HCT116 (cell line): ENCODE measurements around the gene SCN1B. TPM values are rescaled to one million over a fixed set of nuclear protein-coding genes. Genes with fewer than 3 reads are reported as not detected.

ENCODE experiments used
- ATAC-seq: fragments of 200-7000 bp; cut with Tn5 transposase; 2 replicates; pipeline ENCODE4 v1.9.1; 2020; ENCODE audit warnings: mild to moderate bottlenecking, moderate library complexity
- BruUV-seq: library from RNA; stranded (reverse); fragments of 400-500 nt; replicated peaks from 2 replicates; lab custom pipeline; 2021; lab: Mats Ljungman, UMichigan
- CTCF ChIA-PET: fragments of 300-600 bp; sonication (Branson Sonifier 250); formaldehyde crosslinking; loops from one replicate; lab custom pipeline; 2021; ENCODE audit warnings: antibody characterized with exemption; lab: Charles Lee
- POLR2A ChIA-PET: fragments of 300-600, 350-600 bp; sonication (Branson Sonifier 250); formaldehyde crosslinking; loops from one replicate; lab custom pipeline; 2021; ENCODE audit warnings: antibody characterized with exemption; lab: Charles Lee
- RAD21 ChIA-PET, 2 experiments: fragments of 300-600 bp; sonication (Branson Sonifier 250); formaldehyde crosslinking; loops; one replicate each; lab custom pipeline; 2023; ENCODE audit warnings: low total read pairs in 2 of 2; ENCODE audit not compliant: uncharacterized antibody in 2 of 2, unreplicated experiment in 2 of 2, low non-redundant PET in 1 of 2; lab: Charles Lee
- DNase-seq: peaks from one replicate; pipeline ENCODE4 v3.0.0-alpha.2; 2010; ENCODE audit warnings: low read depth, low spot score
- H2AFZ ChIP-seq: fragments of 200-600 bp; shearing (Covaris generic), sonication (generic); 2 replicates; pipeline ENCODE4 v1.6.1; 2017; ENCODE audit warnings: low read depth, mixed run types, mixed read lengths, antibody characterized with exemption, low read length; ENCODE audit not compliant: poor library complexity, severe bottlenecking
- H3K27ac ChIP-seq: 2 replicates; pipeline ENCODE4 v1.5.1; 2012; ENCODE audit warnings: low read depth, low read length
- H3K27me3 ChIP-seq: fragments of 200-600 bp; sonication (generic); 2 replicates; pipeline ENCODE4 v1.6.1; 2016; ENCODE audit warnings: mixed run types, low read length, mixed read lengths; ENCODE audit not compliant: insufficient read depth
- H3K36me3 ChIP-seq, 2 experiments: fragments of 200-500 bp in 1 of 2; fragments of 200-600 bp in 1 of 2; sonication (Bioruptor generic) in 1 of 2; sonication (generic) in 1 of 2; 2 replicates each; pipeline versions ENCODE4 v1.5.1 to v1.6.1; 2014 to 2016; ENCODE audit warnings: low read length in 2 of 2, inconsistent platforms in 1 of 2, mixed read lengths in 1 of 2, mixed run types in 1 of 2; ENCODE audit not compliant: insufficient read depth in 2 of 2, control insufficient read depth in 1 of 2
- H3K4me1 ChIP-seq, 2 experiments: fragments of 200-600 bp in 1 of 2; sonication (generic) in 1 of 2; 2 replicates each; pipeline versions ENCODE4 v1.5.1 to v1.6.1; 2012 to 2017; ENCODE audit warnings: low read length in 2 of 2, inconsistent platforms in 1 of 2, mild to moderate bottlenecking in 1 of 2, mixed read lengths in 1 of 2, mixed run types in 1 of 2, moderate library complexity in 1 of 2; ENCODE audit not compliant: insufficient read depth in 2 of 2, control insufficient read depth in 1 of 2
- H3K4me2 ChIP-seq: fragments of 200-600 bp; sonication (generic); 2 replicates; pipeline ENCODE4 v1.6.1; 2017; ENCODE audit warnings: mixed run types, low read length, mixed read lengths
- H3K4me3 ChIP-seq, 2 experiments: fragments of 200-600 bp in 1 of 2; sonication (generic) in 1 of 2; replicated peaks in 1 of 2; 2 replicates each; pipeline ENCODE4 v1.5.1; 2011 to 2016; ENCODE audit warnings: low read length in 2 of 2, control low read depth in 1 of 2, low read depth in 1 of 2, mild to moderate bottlenecking in 1 of 2, mixed read lengths in 1 of 2, mixed run types in 1 of 2
- H3K79me2 ChIP-seq: fragments of 200-600 bp; sonication (generic); 2 replicates; pipeline ENCODE4 v1.6.1; 2017; ENCODE audit warnings: mild to moderate bottlenecking, mixed run types, low read length, moderate library complexity, mixed read lengths; ENCODE audit not compliant: insufficient read depth
- H3K9ac ChIP-seq: fragments of 200-600 bp; sonication (generic); 2 replicates; pipeline ENCODE4 v1.6.1; 2016; ENCODE audit warnings: low read length, mixed read lengths
- H3K9me2 ChIP-seq: fragments of 200-600 bp; sonication (generic), shearing (Covaris generic); 2 replicates; pipeline ENCODE4 v1.6.1; 2017; ENCODE audit warnings: mixed run types, mild to moderate bottlenecking, moderate library complexity; ENCODE audit not compliant: insufficient read depth
- H3K9me3 ChIP-seq, 2 experiments: fragments of 200-500 bp in 1 of 2; fragments of 200-600 bp in 1 of 2; sonication (Bioruptor generic) in 1 of 2; sonication (generic) in 1 of 2; 2 replicates each; pipeline ENCODE4 v1.6.1; 2014 to 2017; ENCODE audit warnings: low read length in 2 of 2, mixed read lengths in 2 of 2, inconsistent platforms in 1 of 2, low read depth in 1 of 2, mild to moderate bottlenecking in 1 of 2, mixed run types in 1 of 2, moderate library complexity in 1 of 2; ENCODE audit not compliant: control insufficient read depth in 1 of 2, insufficient read depth in 1 of 2
- H4K20me1 ChIP-seq: fragments of 200-600 bp; sonication (generic), shearing (Covaris generic); 2 replicates; pipeline ENCODE4 v1.6.1; 2017; ENCODE audit warnings: mixed run types, mild to moderate bottlenecking, moderate library complexity; ENCODE audit not compliant: insufficient read depth
- ATF3 ChIP-seq: IDR thresholded peaks from 2 replicates; pipeline ENCODE4 v1.6.1; 2012
- CBX3 ChIP-seq: IDR thresholded peaks from 2 replicates; pipeline ENCODE4 v1.6.1; 2012; ENCODE audit warnings: low read depth
- CEBPB ChIP-seq: IDR thresholded peaks from 2 replicates; pipeline ENCODE4 v1.6.1; 2012; ENCODE audit warnings: low read depth
- ELF1 ChIP-seq: IDR thresholded peaks from 2 replicates; pipeline ENCODE4 v1.6.1; 2012; ENCODE audit warnings: low read depth, borderline replicate concordance
- EZH2 ChIP-seq: fragments of 200-600 bp; sonication (generic); IDR thresholded peaks from 2 replicates; pipeline ENCODE4 v1.6.1; 2017; ENCODE audit warnings: antibody characterized with exemption, mixed run types
- EZH2phosphoT487 ChIP-seq: fragments of 200-600 bp; IDR thresholded peaks from 2 replicates; pipeline ENCODE4 v1.6.1; 2018; ENCODE audit warnings: antibody characterized with exemption, borderline replicate concordance
- FOSL1 ChIP-seq: IDR thresholded peaks from 2 replicates; pipeline ENCODE4 v1.6.1; 2012; ENCODE audit warnings: low read depth
- POLR2A ChIP-seq: IDR thresholded peaks from 2 replicates; pipeline ENCODE4 v1.7.0; 2011; ENCODE audit warnings: borderline replicate concordance; ENCODE audit not compliant: insufficient read depth, insufficient read length; ENCODE audit errors: extremely low read depth
- POLR2AphosphoS5 ChIP-seq: IDR thresholded peaks from 2 replicates; pipeline ENCODE4 v1.6.1; 2011; ENCODE audit warnings: mild to moderate bottlenecking, low read depth, low read length, moderate library complexity
- RAD21 ChIP-seq: IDR thresholded peaks from 2 replicates; pipeline ENCODE4 v1.6.1; 2012; ENCODE audit warnings: low read depth, mild to moderate bottlenecking
- SIN3A ChIP-seq: IDR thresholded peaks from 2 replicates; pipeline ENCODE4 v1.6.1; 2012; ENCODE audit warnings: low read depth
- SP1 ChIP-seq: IDR thresholded peaks from 2 replicates; pipeline ENCODE4 v1.6.1; 2012; ENCODE audit warnings: low read depth
- SRF ChIP-seq: IDR thresholded peaks from 2 replicates; pipeline ENCODE4 v1.6.1; 2012; ENCODE audit warnings: low read depth
- TCF7L2 ChIP-seq: IDR thresholded peaks from 2 replicates; pipeline ENCODE4 v1.7.0; 2011; ENCODE audit warnings: borderline replicate concordance, inconsistent platforms; ENCODE audit not compliant: insufficient read depth, insufficient read length; ENCODE audit errors: extremely low read depth
- YY1 ChIP-seq: IDR thresholded peaks from 2 replicates; pipeline ENCODE4 v1.6.1; 2011; ENCODE audit warnings: low read length, low read depth, moderate library complexity, mild to moderate bottlenecking; ENCODE audit not compliant: insufficient replicate concordance; ENCODE audit errors: extremely low read depth
- ZBTB33 ChIP-seq: IDR thresholded peaks from 2 replicates; pipeline ENCODE4 v1.6.1; 2011; ENCODE audit warnings: mild to moderate bottlenecking, low read length, moderate library complexity; ENCODE audit not compliant: insufficient replicate concordance; ENCODE audit errors: extremely low read depth
- ZFX ChIP-seq: fragments of 450-650 bp; IDR thresholded peaks from 2 replicates; pipeline ENCODE4 v1.6.1; 2017
- intact Hi-C: fragments of 100-400 bp; cut with micrococcal nuclease; formaldehyde crosslinking; loops from 2 replicates; pipeline ENCODE4 v1.10.0; 2022
- total RNA-seq: library from RNA; stranded (reverse); gene quantifications from one replicate; pipeline ENCODE4 v1.2.1, GENCODE V29; 2021; ENCODE audit not compliant: unreplicated experiment
- TF ChIP-seq, protein P1 (sequence below), 3 experiments: fragments of 200-600 bp in 1 of 3; sonication (generic) in 1 of 3; IDR thresholded peaks in 2 of 3; conservative IDR thresholded peaks in 1 of 3; 2 replicates each; pipeline ENCODE4 v1.5.1; 2012 to 2017; ENCODE audit warnings: low read depth in 2 of 3, low read length in 2 of 3, antibody characterized with exemption in 1 of 3, borderline replicate concordance in 1 of 3, control low read depth in 1 of 3, mild to moderate bottlenecking in 1 of 3, mixed read lengths in 1 of 3, mixed run types in 1 of 3, moderate library complexity in 1 of 3; ENCODE audit not compliant: insufficient read depth in 1 of 3

The SCN1B gene
- total RNA-seq, 1 experiment from 2014 or later: 6.6 TPM

DNA sequence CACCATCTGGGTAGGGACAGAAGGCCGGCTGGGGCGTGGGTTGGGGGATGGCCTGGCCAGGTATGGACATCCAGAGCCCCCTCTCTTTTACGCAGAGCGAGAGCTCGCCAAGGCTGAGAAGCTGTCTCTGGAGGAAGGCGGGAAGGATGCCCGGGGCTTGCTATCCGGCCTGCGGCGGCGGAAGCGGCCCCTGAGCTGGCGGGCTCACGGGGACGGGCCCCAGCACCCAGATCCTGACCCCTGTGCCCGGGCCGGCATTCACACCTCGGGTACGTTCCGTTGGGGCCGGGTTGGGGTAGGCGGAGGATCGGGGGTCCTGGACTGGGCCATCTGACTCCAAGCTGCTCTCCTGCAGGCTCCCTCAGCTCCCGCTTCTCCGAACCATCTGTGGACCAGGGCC lies 8.7 kb upstream of the SCN1B start:
- RAD21 ChIA-PET: no interaction called here
- Histone ChIP-seq H3K9me3 (no peaks in the 10 kb centered on the region), H3K27ac (no peak overlapping the region), H3K4me1 (no peaks in the 10 kb centered on the region), H2AFZ (no peak overlapping the region), H3K36me3 (peaks cover 16 to 32% of the 10 kb centered on the region in 2 experiments; a peak in 2 of 4 replicates), H3K9ac (no peak overlapping the region), H3K4me3 (no peak overlapping the region), H4K20me1 (no peaks in the 10 kb centered on the region), H3K9me2 (no peaks in the 10 kb centered on the region), H3K79me2 (no peaks in the 10 kb centered on the region), H3K27me3 (no peaks in the 10 kb centered on the region), H3K4me2 (no peak overlapping the region)
- POLR2A ChIA-PET: no interaction called here
- ATAC-seq (no peak), DNase-seq (no peak)
- TF ChIP-seq SRF (no peak), CBX3 (no peak), SP1 (no peak), TCF7L2 (no peak), RAD21 (no peak), ZBTB33 (no peak), ELF1 (no peak), POLR2A (no peak), POLR2AphosphoS5 (no peak), SIN3A (no peak), CEBPB (no peak), ZFX (no peak), YY1 (no peak), EZH2phosphoT487 (no peak), EZH2 (no peak), ATF3 (no peak), FOSL1 (no peak)
- TF ChIP-seq, protein P1, sequence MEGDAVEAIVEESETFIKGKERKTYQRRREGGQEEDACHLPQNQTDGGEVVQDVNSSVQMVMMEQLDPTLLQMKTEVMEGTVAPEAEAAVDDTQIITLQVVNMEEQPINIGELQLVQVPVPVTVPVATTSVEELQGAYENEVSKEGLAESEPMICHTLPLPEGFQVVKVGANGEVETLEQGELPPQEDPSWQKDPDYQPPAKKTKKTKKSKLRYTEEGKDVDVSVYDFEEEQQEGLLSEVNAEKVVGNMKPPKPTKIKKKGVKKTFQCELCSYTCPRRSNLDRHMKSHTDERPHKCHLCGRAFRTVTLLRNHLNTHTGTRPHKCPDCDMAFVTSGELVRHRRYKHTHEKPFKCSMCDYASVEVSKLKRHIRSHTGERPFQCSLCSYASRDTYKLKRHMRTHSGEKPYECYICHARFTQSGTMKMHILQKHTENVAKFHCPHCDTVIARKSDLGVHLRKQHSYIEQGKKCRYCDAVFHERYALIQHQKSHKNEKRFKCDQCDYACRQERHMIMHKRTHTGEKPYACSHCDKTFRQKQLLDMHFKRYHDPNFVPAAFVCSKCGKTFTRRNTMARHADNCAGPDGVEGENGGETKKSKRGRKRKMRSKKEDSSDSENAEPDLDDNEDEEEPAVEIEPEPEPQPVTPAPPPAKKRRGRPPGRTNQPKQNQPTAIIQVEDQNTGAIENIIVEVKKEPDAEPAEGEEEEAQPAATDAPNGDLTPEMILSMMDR (IDR thresholded peaks at IDR 0.05 in 2 of 3, conservative IDR thresholded peaks at IDR 0.05 in 1 of 3; ENCODE audit: borderline replicate concordance in 1 of 3, insufficient read depth in 1 of 3, low read depth in 2 of 3, low read length in 2 of 3): no peak
- intact Hi-C loops: no loop called here
- CTCF ChIA-PET: no interaction called here
- BruUV-seq: no TSS peak
